Naive thymus-derived CD8-positive, alpha-beta T cell (primary cell): ENCODE data around the gene CCDC175. TPM values are rescaled to one million over a fixed set of nuclear protein-coding genes. Genes with fewer than 3 reads are reported as not detected.

ENCODE experiments used
- ATAC-seq, 2 donors: fragments of 150-1000 bp; cut with Tn5 transposase in 1 of 2; sonication (Bioruptor Pico), chemical (Tn5 transposase) in 1 of 2; 1 replicate in 1 of 2; 2 replicates in 1 of 2; pipeline ENCODE4 v1.10.0; 2021; ENCODE audit warnings: mild to moderate bottlenecking in 2 of 2, moderate library complexity in 2 of 2
- POLR2A ChIA-PET: fragments of 350-600 bp; sonication (Branson Sonifier 250); formaldehyde crosslinking; loops from one replicate; lab custom pipeline; 2021; ENCODE audit warnings: antibody characterized with exemption; lab: Charles Lee
- DNase-seq, 10 donors: peaks; one replicate each; pipeline versions ENCODE4 v3.0.0 to v3.0.0-alpha.2; 2020 to 2022
- H3K27ac Mint-ChIP-seq, 10 donors: one replicate each; pipeline ENCODE4 v1.8.0; 2020 to 2022; ENCODE audit warnings: mild to moderate bottlenecking in 10 of 10, mixed read lengths in 10 of 10, moderate library complexity in 4 of 10, inconsistent platforms in 1 of 10
- H3K27me3 Mint-ChIP-seq, 5 donors: one replicate each; pipeline ENCODE4 v1.8.0; 2021 to 2022; ENCODE audit warnings: mixed read lengths in 5 of 5
- H3K36me3 Mint-ChIP-seq, 3 donors: one replicate each; pipeline ENCODE4 v1.8.0; 2020 to 2022; ENCODE audit warnings: mixed read lengths in 3 of 3, mild to moderate bottlenecking in 2 of 3, inconsistent platforms in 1 of 3
- H3K4me1 Mint-ChIP-seq, 4 donors: one replicate each; pipeline ENCODE4 v1.8.0; 2021 to 2022; ENCODE audit warnings: mixed read lengths in 4 of 4
- H3K4me3 Mint-ChIP-seq, 10 donors: one replicate each; pipeline ENCODE4 v1.8.0; 2020 to 2022; ENCODE audit warnings: mild to moderate bottlenecking in 10 of 10, mixed read lengths in 10 of 10, moderate library complexity in 6 of 10, inconsistent platforms in 1 of 10
- H3K9me3 Mint-ChIP-seq, 9 donors: one replicate each; pipeline ENCODE4 v1.8.0; 2020 to 2022; ENCODE audit warnings: mixed read lengths in 9 of 9, mild to moderate bottlenecking in 3 of 9, inconsistent platforms in 1 of 9, moderate library complexity in 1 of 9
- polyA plus RNA-seq, 3 donors: library from polyadenylated mRNA; unstranded; fragments of 300-500 nt; fragmentation: Illumina TruSeq; gene quantifications; one replicate each; pipeline ENCODE4 v1.2.3, GENCODE V29; 2021
- total RNA-seq, 8 experiments: library from RNA in 2 of 8; stranded (reverse) in 2 of 8; gene quantifications; one replicate each; pipeline ENCODE4 v1.2.3 and lab custom pipeline; 2021 to 2026

The CCDC175 gene
- total and polyA plus RNA-seq, 5 experiments from 2014 or later, result not detected

DNA sequence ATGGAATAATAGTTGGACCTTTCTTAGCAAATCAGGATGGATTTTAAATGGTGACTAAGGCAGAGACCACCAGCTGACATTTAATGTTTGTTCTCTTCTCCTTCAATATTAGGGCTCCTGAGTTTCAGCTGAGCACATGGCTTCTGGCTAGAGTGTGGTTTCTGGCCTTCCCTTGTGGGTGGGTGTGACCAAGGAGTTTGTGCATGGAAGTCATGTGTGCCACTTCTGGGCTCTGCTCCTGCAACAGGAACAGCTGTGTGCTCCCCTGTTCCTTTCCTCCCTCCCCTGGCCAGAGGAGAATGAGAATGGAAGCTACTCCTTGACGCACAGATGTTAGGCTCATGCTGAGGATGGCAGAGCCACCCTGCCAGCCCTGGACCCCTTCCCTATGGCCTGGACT is 44.2 kb downstream of the CCDC175 start:
- Mint-ChIP-seq H3K36me3 (peaks cover 0 to 5% (median 4%) of the 10 kb centered on the region in 3 donors), H3K4me1 (no peaks in the 10 kb centered on the region), H3K4me3 (no peak overlapping the region), H3K9me3 (peaks cover 0 to 19% (median 11%) of the 10 kb centered on the region in 9 donors), H3K27ac (no peak overlapping the region), H3K27me3 (peaks cover 6 to 29% (median 23%) of the 10 kb centered on the region in 5 donors)
- no peak for ATAC-seq
- POLR2A ChIA-PET, result no interaction called here
- DNase-seq, result no peak

DNA sequence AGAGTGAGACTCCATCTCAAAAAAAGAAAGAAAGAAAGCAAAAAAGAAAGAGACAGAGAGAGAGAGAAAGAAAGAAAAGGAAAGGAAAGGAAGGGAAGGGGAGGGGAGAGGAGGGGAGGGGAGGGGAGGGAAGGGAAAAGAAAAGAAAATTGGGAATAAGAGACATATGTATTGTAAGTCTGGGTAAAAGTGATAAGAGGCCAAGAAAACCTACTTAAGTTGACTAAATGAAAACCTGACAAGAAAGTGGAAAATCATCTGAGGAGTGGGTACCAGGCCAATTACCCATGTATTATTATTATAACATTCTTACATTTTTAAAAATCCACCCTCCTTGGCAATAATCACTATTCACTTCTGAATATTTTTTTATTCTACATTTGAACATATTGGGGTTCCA is 46.3 kb downstream of the CCDC175 start:
- Mint-ChIP-seq H3K27me3 (peaks cover 6 to 30% (median 18%) of the 10 kb centered on the region in 5 donors), H3K4me3 (no peak overlapping the region), H3K4me1 (no peaks in the 10 kb centered on the region), H3K9me3 (peaks cover 0 to 21% (median 11%) of the 10 kb centered on the region in 9 donors), H3K27ac (no peak overlapping the region), H3K36me3 (peaks cover 0 to 5% (median 4%) of the 10 kb centered on the region in 3 donors)
- POLR2A ChIA-PET, result no interaction called here
- no peak for DNase-seq
- no peak for ATAC-seq

DNA sequence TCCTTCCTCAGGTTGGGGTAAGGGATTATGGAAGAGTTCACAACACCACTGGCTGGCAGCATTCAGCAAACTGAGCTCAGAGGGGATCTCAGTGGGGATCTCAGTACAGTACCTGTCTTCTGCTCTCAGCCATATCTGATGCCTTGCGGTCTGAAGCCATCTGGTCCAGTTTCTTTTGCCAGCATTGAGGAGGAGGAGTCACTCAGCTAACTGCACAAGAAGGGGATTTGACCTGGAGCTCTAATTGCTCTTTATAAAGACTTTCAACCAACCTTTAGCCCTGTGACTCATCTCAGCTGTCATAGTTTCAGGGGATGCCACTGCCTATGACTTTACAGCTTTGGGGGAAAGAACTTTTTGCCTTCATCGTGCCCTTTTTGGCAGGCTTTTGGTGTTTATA is 47.4 kb downstream of the CCDC175 start:
- peaks cover 3 to 30% (median 18%) of the 10 kb centered on the region in 5 donors for H3K27me3 Mint-ChIP-seq
- DNase-seq, result no peak
- H3K27ac Mint-ChIP-seq, result no peak overlapping the region
- peaks cover 0 to 21% (median 11%) of the 10 kb centered on the region in 9 donors for H3K9me3 Mint-ChIP-seq
- H3K4me3 Mint-ChIP-seq, result no peak overlapping the region
- POLR2A ChIA-PET, result no interaction called here
- no peaks in the 10 kb centered on the region for H3K4me1 Mint-ChIP-seq
- no peak for ATAC-seq
- H3K36me3 Mint-ChIP-seq, result peaks cover 0 to 5% (median 4%) of the 10 kb centered on the region in 3 donors

DNA sequence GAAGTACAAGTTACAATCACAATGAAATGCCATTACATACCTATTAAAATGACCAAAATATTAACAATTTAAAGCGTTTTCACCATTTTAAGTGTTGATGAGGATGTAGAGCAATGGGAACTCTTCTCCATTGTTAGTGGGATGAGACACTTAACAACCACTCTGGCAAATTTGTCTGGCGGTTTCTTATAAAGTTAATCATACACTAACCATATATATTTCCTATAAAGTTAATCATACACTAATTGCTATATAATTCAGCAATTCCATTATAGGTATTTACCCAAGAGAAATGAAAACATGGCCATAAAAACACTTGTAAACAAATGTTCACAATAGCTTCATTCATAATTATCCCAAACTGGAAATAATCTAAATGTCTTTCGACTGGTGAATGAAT is 56.4 kb downstream of the CCDC175 start:
- no peak for DNase-seq
- ATAC-seq, result no peak
- no peaks in the 10 kb centered on the region for H3K36me3 Mint-ChIP-seq
- H3K4me1 Mint-ChIP-seq, result no peaks in the 10 kb centered on the region
- peaks cover 0 to 6% (median 0%) of the 10 kb centered on the region in 9 donors for H3K9me3 Mint-ChIP-seq
- no peak overlapping the region for H3K27ac Mint-ChIP-seq
- peaks cover 2 to 17% (median 10%) of the 10 kb centered on the region in 5 donors for H3K27me3 Mint-ChIP-seq
- POLR2A ChIA-PET, result no interaction called here
- H3K4me3 Mint-ChIP-seq, result no peak overlapping the region

DNA sequence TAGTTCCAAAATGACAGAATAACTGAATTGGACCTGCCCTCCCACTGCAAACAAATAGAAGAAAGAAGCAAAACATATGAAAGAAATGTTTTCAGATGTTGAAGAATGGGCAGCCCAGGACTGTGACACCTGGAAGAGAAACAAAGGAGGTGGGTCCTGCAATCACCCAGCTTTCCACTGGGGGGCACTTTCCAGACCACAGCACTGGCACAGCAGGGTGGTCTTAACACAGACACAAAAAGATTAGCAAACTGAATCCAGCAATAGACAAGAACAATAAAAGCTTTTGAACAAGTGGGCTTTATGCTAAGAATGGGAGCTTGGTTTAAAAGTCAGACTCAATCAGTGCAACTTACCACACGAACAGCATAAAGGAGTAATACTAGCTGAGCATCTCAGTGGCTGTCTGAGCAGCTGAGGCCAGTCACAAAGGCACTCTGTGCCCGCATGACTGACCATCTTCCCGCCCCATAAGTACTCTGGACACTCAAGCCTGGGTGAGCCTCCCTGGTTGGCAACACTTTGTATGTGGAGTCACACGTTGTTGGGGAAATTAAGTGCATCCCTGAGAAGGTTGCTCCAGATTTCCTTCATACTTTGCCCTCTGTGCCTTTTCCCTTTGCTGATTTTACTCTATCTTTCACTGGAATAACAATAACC is 64.6 kb downstream of the CCDC175 start:
- Mint-ChIP-seq H3K27me3 (peaks cover 6 to 47% (median 17%) of the 10 kb centered on the region in 5 donors), H3K36me3 (peaks cover 0 to 2% (median 0%) of the 10 kb centered on the region in 3 donors), H3K4me3 (no peak overlapping the region), H3K27ac (no peak overlapping the region), H3K9me3 (peaks cover 0 to 5% (median 0%) of the 10 kb centered on the region in 9 donors), H3K4me1 (peaks cover 0 to 2% (median 0%) of the 10 kb centered on the region in 4 donors)
- DNase-seq (peak in 1 of 10 donors; percentile 12), ATAC-seq (peak in 1 of 2 donors; percentile 42)
- POLR2A ChIA-PET, result interaction anchor here (0.6 kb wide), 1 partner anchor 1742 kb away, joined by 3 read pairs; no protein-coding TSS in a partner anchor

DNA sequence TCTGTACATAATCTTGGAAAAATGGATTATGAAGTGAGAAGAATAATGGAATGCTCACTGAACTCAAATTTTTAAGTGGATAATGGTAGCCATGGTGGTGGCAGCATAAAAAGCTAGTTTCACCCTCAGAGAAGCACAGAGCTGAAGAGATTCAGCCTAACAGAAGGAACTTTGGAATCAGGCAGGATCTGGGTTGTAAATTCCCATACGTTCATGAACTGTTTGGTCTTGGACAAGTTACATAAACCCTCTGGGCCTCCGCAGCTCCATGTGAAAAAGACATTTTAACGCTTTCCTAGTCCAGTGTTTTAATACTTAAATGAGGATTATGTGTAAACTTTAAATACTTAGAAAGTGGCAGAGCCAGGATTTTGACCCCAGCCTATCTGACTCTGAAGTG is 65.6 kb downstream of the CCDC175 start:
- POLR2A ChIA-PET, result no interaction called here
- Mint-ChIP-seq H3K27me3 (peaks cover 6 to 41% (median 12%) of the 10 kb centered on the region in 5 donors), H3K4me3 (no peak overlapping the region), H3K9me3 (peaks cover 0 to 1% (median 0%) of the 10 kb centered on the region in 9 donors), H3K4me1 (peaks cover 0 to 2% (median 0%) of the 10 kb centered on the region in 4 donors), H3K36me3 (peaks cover 0 to 2% (median 0%) of the 10 kb centered on the region in 3 donors), H3K27ac (peak overlapping the region in 1 of 10 donors; percentile 44)
- no peak for ATAC-seq
- DNase-seq, result no peak

DNA sequence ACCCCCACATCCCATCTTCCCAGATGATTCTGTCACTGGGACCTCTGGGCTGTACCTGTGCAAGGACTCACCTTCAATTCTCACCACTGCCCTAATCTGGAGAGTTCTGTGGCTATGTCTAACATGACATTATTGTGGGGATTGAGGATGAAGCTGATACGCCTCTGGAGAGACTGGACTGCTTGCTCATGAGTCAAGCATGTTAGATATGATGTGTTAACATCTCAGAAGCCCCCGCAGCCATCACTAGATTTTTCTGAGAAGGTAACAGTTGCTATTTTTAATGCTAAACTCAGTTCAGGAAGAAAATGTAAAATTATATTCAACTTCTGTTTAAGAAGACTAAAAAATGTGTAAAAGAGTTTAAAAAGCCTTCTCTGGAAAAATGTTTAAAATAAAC is 66.6 kb downstream of the CCDC175 start:
- DNase-seq (no peak), ATAC-seq (no peak)
- POLR2A ChIA-PET, result no interaction called here
- Mint-ChIP-seq H3K9me3 (peaks cover 0 to 1% (median 0%) of the 10 kb centered on the region in 9 donors), H3K36me3 (peaks cover 0 to 2% (median 0%) of the 10 kb centered on the region in 3 donors), H3K27ac (peak overlapping the region in 1 of 10 donors; percentile 10), H3K4me1 (peaks cover 0 to 2% (median under 1%) of the 10 kb centered on the region in 4 donors), H3K27me3 (peaks cover 6 to 37% (median 9%) of the 10 kb centered on the region in 5 donors), H3K4me3 (no peak overlapping the region)

DNA sequence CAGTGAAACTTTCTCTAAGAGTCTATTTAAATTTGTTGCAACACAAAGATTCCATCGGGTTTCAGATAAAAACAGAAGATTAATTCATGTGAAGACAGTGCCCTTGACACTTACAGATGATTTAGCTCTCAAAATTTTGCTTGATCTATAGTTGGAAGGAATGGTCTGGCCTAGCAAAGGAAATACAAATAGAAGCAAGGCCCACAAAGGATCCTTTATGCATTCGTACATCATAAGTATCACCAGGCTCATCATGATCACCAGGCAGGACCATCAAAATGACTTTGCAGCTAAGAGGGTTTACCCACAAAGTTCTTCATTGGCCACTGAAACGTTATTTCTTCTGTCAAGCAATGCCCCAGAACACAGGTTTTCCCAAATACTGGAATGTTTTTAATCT is 67.5 kb downstream of the CCDC175 start:
- no peak for DNase-seq
- Mint-ChIP-seq H3K27me3 (peaks cover 6 to 30% (median 9%) of the 10 kb centered on the region in 5 donors), H3K36me3 (peaks cover 0 to 5% (median 2%) of the 10 kb centered on the region in 3 donors), H3K9me3 (peaks cover 0 to 1% (median 0%) of the 10 kb centered on the region in 9 donors), H3K4me3 (no peak overlapping the region), H3K4me1 (peaks cover 1 to 10% (median 7%) of the 10 kb centered on the region in 4 donors), H3K27ac (no peak overlapping the region)
- POLR2A ChIA-PET, result no interaction called here
- no peak for ATAC-seq

DNA sequence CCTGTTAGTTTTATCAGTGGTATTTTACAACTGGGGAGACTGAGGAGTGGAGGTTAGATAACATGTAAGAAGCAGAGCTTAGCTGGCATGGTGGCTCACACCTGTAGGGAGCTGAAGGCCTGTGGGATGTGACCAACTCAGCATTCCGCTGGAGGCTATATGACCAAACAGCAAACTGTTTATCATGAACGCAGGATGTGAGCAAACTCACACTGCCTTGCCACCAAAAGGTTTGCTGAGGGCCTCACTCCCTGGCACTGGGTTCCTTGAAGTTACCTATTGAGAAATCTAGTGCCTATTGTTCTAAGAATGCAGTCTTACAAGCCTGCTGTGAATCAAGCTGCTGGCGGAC is 68.9 kb downstream of the CCDC175 start:
- ATAC-seq (no peak), DNase-seq (no peak)
- H3K27ac Mint-ChIP-seq, result peak overlapping the region in 3 of 10 donors; percentile 27 to 47 (median 30)
- POLR2A ChIA-PET, result interaction anchor here (0.6 kb wide), 1 partner anchor 657 kb away, joined by 3 read pairs; the partner anchor contains the start of gene DHRS7
- peaks cover 0 to 9% (median 0%) of the 10 kb centered on the region in 3 donors for H3K36me3 Mint-ChIP-seq
- peaks cover 0 to 1% (median 0%) of the 10 kb centered on the region in 9 donors for H3K9me3 Mint-ChIP-seq
- H3K4me3 Mint-ChIP-seq, result no peak overlapping the region
- peaks cover 2 to 21% (median 9%) of the 10 kb centered on the region in 5 donors for H3K27me3 Mint-ChIP-seq
- peaks cover 1 to 11% (median 8%) of the 10 kb centered on the region in 4 donors for H3K4me1 Mint-ChIP-seq

DNA sequence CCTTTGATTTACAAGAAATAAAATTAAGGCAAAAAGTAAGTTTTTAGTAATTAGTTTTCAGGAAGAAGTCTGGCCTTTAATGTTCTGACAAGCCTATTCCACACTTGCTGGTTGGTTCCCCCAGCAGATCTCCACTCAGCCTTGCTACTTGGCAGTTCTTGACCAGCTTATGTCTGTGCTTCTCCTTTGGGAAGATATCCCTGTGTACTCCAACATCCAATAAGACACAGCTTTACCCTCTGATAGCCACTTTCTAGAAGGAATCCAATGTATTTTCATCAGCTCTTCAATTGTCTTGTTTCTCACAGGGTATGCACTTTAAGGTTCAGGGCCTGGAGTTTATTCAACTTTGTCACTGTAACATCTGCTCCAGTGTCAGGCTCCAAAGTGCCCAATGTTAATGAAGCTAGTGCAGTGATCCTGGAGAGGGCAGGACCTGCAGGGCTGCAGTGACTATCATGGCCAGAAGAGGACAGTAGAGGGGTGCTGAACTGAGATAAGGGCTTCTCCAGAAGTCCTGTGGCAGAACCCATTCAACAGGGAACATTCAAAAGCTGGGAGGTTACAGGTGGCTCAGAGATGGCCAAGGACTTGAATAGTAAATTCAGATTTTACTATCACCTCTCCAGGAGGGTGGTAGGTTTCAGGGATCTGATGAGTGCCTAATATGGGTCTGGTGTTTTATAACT is 69.4 kb downstream of the CCDC175 start:
- POLR2A ChIA-PET, result interaction anchor here (0.6 kb wide), 1 partner anchor 658 kb away, joined by 3 read pairs; the partner anchor contains the start of gene DHRS7
- Mint-ChIP-seq H3K27me3 (peaks cover 1 to 19% (median 9%) of the 10 kb centered on the region in 5 donors), H3K4me3 (no peak overlapping the region), H3K36me3 (peaks cover 0 to 13% (median 0%) of the 10 kb centered on the region in 3 donors), H3K27ac (peak overlapping the region in 3 of 10 donors; percentile 27 to 47 (median 30)), H3K9me3 (peaks cover 0 to 1% (median 0%) of the 10 kb centered on the region in 9 donors), H3K4me1 (peaks cover 1 to 11% (median 8%) of the 10 kb centered on the region in 4 donors)
- peak; percentile 65 to 77 for ATAC-seq
- DNase-seq, result peak; percentile 8 to 66 (median 28)

DNA sequence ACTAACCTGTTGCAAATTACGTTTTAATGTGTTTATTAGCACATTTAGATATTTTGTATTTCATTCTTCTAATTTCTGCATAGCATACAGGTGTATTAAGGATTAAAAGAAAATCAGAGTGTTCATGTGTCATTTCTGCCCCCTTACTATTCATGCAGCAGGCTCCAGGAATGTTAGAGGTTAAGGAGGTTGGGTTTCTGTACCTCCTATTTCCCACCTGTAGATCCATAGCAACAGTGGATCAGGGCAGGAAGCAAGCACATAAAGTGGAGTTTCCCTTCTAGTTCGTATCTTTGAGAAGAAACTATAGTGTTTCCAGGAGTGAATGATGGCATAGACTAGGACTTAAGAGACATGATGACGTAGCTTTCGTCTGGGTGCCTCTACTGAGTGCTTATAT is 73.4 kb downstream of the CCDC175 start:
- Mint-ChIP-seq H3K9me3 (no peaks in the 10 kb centered on the region), H3K27me3 (peaks cover 0 to 1% (median 0%) of the 10 kb centered on the region in 5 donors), H3K4me1 (peaks cover 1 to 14% (median 11%) of the 10 kb centered on the region in 4 donors), H3K4me3 (no peak overlapping the region), H3K36me3 (peaks cover 0 to 39% (median 5%) of the 10 kb centered on the region in 3 donors), H3K27ac (no peak overlapping the region)
- DNase-seq (no peak), ATAC-seq (no peak)
- POLR2A ChIA-PET, result interaction anchor here (0.8 to 0.9 kb wide), 2 partner anchors 16 to 19 kb away, joined by 3 to 4 read pairs; partner anchors contain the start of genes JKAMP and L3HYPDH

DNA sequence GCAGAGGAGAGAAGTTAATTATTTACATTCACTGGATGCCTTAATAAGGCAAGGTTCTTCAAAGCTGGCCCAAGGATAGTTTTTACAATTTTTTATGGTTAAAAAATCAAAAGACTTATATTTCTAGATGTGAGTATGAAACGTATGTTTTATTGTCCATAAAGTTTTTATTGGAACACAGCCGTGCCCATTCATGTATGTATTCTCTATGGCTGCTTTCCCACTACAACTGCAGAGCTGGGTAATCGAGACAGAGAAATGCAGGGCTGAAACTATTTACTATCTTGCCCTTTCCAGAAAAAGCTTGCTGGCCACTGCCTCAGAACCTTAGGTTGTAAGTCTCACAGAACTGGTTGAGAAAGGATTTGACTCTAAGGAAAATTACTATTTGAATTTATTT is 75.9 kb downstream of the CCDC175 start:
- peak overlapping the region in 1 of 10 donors; percentile 12 for H3K27ac Mint-ChIP-seq
- H3K4me3 Mint-ChIP-seq, result no peak overlapping the region
- ATAC-seq, result no peak
- peaks cover 5 to 20% (median 17%) of the 10 kb centered on the region in 4 donors for H3K4me1 Mint-ChIP-seq
- no peaks in the 10 kb centered on the region for H3K27me3 Mint-ChIP-seq
- no peaks in the 10 kb centered on the region for H3K9me3 Mint-ChIP-seq
- peaks cover 0 to 53% (median 7%) of the 10 kb centered on the region in 3 donors for H3K36me3 Mint-ChIP-seq
- DNase-seq, result no peak
- POLR2A ChIA-PET, result no interaction called here
